ENCODE results near the gene DUSP28.
"Not testable (repeated sequence)": the region's sequence is repeated elsewhere in the genome, so short reads cannot be mapped to it uniquely, and the experiment has no call there.

DUSP28 gene

DNA sequence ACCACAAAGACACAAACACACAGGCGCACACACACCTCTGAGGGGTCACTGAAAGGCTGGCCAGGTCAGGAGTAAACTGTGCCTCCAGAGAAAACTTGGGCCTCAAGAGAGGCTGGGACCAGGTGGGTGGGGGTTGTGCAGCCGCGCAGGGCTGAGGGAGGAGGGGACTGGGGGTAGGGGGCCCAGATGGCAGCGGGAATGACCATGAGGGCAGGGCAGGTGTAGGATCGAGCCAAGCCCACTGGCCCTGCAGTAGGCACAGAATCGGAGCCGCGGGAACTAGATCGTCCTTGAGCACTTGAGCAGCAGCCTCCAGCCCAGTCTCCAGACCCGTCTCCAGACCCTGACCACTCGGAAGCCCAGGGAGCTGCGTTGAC lies 39.2 kb upstream of the DUSP28 start:
- in situ Hi-C loops (cut with MboI; ENCODE audit: low sequenced_read_pairs, unreplicated experiment): loop anchor here (25.0 kb wide), 1 partner anchor 191 kb away; no protein-coding TSS in a partner anchor
- TF ChIP-seq, protein P1, sequence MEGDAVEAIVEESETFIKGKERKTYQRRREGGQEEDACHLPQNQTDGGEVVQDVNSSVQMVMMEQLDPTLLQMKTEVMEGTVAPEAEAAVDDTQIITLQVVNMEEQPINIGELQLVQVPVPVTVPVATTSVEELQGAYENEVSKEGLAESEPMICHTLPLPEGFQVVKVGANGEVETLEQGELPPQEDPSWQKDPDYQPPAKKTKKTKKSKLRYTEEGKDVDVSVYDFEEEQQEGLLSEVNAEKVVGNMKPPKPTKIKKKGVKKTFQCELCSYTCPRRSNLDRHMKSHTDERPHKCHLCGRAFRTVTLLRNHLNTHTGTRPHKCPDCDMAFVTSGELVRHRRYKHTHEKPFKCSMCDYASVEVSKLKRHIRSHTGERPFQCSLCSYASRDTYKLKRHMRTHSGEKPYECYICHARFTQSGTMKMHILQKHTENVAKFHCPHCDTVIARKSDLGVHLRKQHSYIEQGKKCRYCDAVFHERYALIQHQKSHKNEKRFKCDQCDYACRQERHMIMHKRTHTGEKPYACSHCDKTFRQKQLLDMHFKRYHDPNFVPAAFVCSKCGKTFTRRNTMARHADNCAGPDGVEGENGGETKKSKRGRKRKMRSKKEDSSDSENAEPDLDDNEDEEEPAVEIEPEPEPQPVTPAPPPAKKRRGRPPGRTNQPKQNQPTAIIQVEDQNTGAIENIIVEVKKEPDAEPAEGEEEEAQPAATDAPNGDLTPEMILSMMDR (IDR thresholded peaks at IDR 0.05; ENCODE audit: borderline replicate concordance, control extremely low read depth, extremely low read depth, insufficient read depth, missing control alignments): no peak
- no peak for DNase-seq (ENCODE audit: low spot score)

DNA sequence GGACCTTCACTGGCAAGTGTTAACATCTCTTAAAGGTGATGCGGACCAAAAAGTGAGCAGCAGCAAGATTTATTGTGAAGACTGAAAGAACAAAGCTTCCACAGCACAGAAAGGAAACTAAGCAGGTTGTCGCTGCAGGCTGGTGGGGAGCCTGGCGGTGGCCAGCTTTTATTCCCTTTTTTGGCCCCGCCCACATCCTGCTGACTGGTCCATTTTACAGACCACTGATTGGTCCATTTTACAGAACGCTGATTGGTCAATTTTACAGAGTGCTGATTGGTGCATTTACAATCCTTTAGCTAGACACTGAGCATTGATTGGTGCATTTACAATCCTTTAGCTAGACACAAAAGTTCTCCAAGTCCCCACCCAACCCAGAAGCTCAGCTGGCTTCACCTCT lies 38.3 kb upstream of the DUSP28 start:
- not testable (repeated sequence) for DNase-seq (ENCODE audit: low spot score)
- in situ Hi-C loops (cut with MboI; ENCODE audit: low sequenced_read_pairs, unreplicated experiment): loop anchor here (25.0 kb wide), 1 partner anchor 190 kb away; no protein-coding TSS in a partner anchor

DNA sequence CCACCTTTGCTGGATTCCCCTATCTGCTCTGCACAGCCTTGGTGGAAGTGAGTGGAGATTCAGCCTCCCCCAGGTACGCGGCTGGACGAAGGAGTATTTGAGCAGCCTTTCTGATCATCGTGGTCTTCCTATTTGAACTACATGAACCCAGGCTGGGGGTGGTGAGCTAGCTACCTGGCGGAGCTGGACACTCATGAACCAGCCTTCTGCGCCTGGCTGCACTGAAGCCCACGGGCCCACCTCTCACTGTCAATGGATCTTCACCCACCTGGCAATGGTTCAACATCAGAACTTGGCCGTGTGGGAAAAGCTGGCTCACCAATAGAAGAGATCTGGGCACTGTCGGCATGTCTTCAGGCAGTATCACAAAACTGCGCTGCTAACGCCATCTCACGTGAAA lies 37.8 kb upstream of the DUSP28 start:
- no peak for DNase-seq (ENCODE audit: low spot score)
- in situ Hi-C loops (cut with MboI; ENCODE audit: low sequenced_read_pairs, unreplicated experiment): loop anchor here (25.0 kb wide), 1 partner anchor 190 kb away; no protein-coding TSS in a partner anchor
- TF ChIP-seq, protein P1 (IDR thresholded peaks at IDR 0.05; ENCODE audit: borderline replicate concordance, control extremely low read depth, extremely low read depth, insufficient read depth, missing control alignments): no peak

DNA sequence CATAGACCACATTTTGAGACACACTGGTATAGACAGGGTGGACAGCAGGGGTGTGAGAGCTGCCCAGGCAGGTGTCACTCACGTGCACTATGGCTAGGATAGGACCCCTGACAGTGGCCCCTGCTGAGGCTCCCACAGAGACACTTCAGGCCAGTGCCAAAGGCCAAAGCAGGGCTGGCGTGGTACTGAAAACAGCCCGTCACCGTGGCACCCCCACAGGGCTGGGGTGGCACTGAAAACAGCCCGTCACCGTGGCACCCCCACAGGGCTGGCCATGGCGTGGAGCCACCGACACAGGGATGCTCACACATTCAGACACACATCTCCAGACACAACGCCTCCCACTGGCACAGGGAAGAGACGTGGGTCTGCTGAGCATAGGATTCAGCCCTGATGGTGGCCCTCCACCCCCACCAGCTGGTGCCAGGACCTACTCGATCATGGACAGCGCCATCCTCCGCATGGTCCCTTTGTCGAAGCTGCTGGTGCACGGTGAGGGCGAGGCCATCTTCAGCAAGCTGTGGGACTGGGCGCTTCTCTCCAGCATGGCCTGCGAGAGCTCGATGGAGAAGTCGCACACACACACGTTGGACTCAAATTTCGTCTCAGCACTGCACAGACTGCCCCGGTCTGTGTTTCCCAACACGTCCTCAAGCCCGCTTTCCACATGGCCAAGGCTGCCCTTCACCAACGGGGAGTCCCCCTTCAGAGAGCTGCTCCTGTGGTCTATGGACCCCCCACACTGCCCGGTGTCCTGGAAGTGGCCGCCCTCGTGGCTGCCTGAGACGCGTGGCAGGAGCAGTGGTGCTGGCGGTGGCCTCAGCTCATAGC lies 36.5 kb upstream of the DUSP28 start:
- in situ Hi-C loops (cut with MboI; ENCODE audit: low sequenced_read_pairs, unreplicated experiment): loop anchor here (25.0 kb wide), 1 partner anchor 189 kb away; no protein-coding TSS in a partner anchor
- TF ChIP-seq, protein P1 (IDR thresholded peaks at IDR 0.05; ENCODE audit: borderline replicate concordance, control extremely low read depth, extremely low read depth, insufficient read depth, missing control alignments): no peak
- DNase-seq (ENCODE audit: low spot score): no peak

DNA sequence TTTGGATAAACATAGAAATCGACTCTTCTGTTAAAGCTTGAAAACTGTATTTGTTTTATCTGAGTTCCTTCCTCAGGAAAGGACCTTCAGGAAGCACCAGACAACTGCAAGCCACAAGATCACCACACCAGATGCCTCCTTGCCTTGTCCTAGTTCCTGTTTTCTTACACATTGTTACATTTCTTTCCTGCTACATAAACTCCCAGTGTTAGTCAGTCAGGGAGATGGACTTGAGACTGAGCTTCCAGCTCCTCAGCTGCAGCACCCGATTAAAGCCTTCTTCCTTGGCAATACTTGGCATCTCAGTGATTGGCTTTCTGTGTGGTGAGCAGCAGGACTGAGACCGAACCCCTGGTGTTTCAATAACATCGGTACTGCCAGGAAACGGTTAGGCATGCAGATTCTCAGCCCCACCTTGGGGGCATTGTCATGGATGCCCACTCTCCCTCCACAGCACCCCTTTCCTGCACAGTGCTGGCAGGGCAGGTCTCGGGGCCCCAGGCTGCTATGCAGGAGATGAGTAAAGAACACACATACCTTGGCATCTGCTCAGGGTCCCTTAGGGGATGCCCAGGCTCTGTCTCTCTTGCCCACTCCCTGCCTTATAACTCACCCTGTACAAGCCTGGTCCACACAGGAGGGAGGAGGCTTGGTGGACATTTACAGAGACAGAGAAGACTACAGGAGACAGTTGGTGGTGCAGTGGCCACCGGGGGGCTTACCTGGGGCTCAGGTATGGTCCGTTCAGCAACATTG lies 35.0 kb upstream of the DUSP28 start:
- TF ChIP-seq, protein P1 (IDR thresholded peaks at IDR 0.05; ENCODE audit: borderline replicate concordance, control extremely low read depth, extremely low read depth, insufficient read depth, missing control alignments): no peak
- no peak for DNase-seq (ENCODE audit: low spot score)
- in situ Hi-C loops (cut with MboI; ENCODE audit: low sequenced_read_pairs, unreplicated experiment): loop anchor here (25.0 kb wide), 1 partner anchor 187 kb away; no protein-coding TSS in a partner anchor

DNA sequence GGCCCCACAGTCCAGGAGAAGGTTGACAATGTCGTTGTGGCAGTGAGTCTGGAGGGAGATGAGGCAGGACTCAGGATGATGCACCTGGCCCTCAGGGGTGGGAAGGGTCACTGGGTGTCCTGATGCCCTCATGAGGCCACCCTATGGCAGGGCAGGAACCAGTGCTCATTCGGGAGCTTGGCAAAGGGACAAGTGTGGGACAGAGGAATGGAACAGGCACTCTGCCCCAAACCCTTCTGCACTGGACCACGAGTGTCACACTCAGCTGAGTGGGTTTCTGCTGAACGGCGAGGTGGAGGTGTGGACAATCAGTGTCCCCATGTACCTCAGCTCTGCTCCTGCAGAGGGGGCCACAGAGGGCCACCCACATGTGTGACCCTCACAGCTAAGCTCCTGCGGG lies 34.4 kb upstream of the DUSP28 start:
- TF ChIP-seq, protein P1 (IDR thresholded peaks at IDR 0.05; ENCODE audit: borderline replicate concordance, control extremely low read depth, extremely low read depth, insufficient read depth, missing control alignments): no peak

DNA sequence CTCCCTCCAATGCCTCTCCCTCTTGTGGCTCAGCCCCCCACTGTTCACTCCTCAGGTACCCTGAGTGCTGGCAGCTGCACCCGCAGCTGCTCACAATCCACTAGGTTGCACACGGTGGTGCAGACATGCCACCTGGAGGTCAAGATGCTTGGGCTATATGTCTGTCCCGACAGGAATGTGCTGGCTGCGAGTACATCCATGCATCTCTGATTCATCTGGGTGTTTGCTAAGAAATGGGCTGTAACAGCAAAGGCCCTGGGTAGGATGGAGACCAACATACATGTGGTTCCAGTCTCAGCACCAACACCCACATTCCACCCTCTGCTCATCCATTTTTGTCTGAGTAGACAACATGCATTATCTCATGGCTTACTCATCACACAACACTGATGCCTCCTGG lies 33.6 kb upstream of the DUSP28 start:
- TF ChIP-seq, protein P1 (IDR thresholded peaks at IDR 0.05; ENCODE audit: borderline replicate concordance, control extremely low read depth, extremely low read depth, insufficient read depth, missing control alignments): no peak
- in situ Hi-C loops (cut with MboI; ENCODE audit: low sequenced_read_pairs, unreplicated experiment): no loop called here
- no peak for DNase-seq (ENCODE audit: low spot score)

More for the DNA sequence above, 34.4 kb upstream of the DUSP28 start:
- DNase-seq (ENCODE audit: low spot score): no peak
- in situ Hi-C loops (cut with MboI; ENCODE audit: low sequenced_read_pairs, unreplicated experiment): no loop called here
